ENCODE results near the gene ARID1B. TPM values are rescaled to one million over a fixed set of nuclear protein-coding genes. Genes with fewer than 3 reads are reported as not detected.

The ARID1B gene
- total and polyA plus RNA-seq, 4 donors: 7.0 to 49.0 (median 24.2) TPM

GRCh38 chr6:157079771-157080170 is 302.6 kb downstream of the ARID1B start:
- Histone ChIP-seq H3K36me3 (ENCODE audit: control insufficient read depth in 4 of 4, insufficient read depth in 3 of 4, low read depth in 1 of 4, low read length in 3 of 4) (peaks cover 0 to 3% (median 2%) of the 10 kb centered on the region in 4 donors), H3K27me3 (ENCODE audit: control insufficient read depth in 4 of 4, insufficient read depth in 4 of 4, low read length in 3 of 4) (no peaks in the 10 kb centered on the region), H3K4me1 (ENCODE audit: control insufficient read depth in 4 of 4, insufficient read depth in 4 of 4, low read length in 3 of 4) (no peaks in the 10 kb centered on the region), H3K9me3 (ENCODE audit: control insufficient read depth in 4 of 4, low read length in 3 of 4) (no peaks in the 10 kb centered on the region), H3K9ac (ENCODE audit: low read depth in 1 of 2, low read length in 2 of 2) (no peak overlapping the region), H3K4me3 (ENCODE audit: low read depth in 1 of 3, low read length in 3 of 3) (no peak overlapping the region), H3K27ac (ENCODE audit: low read depth in 1 of 2, low read length in 2 of 2) (no peak overlapping the region)
- no peak for DNase-seq (ENCODE audit: low spot score)
- TF ChIP-seq EGR1 (IDR thresholded peaks at IDR 0.05; ENCODE audit: low read depth in 2 of 2) (no peak), ATF3 (IDR thresholded peaks at IDR 0.05) (no peak), TAF1 (conservative IDR thresholded peaks at IDR 0.05) (no peak), RAD21 (IDR thresholded peaks at IDR 0.05) (no peak), MAX (IDR thresholded peaks at IDR 0.05) (no peak)
- 89% methylated on average over 3 of the region's 3 CpGs for WGBS

GRCh38 chr6:157080986-157081391 is 303.8 kb downstream of the ARID1B start:
- H3K27me3 ChIP-seq (ENCODE audit: control insufficient read depth in 4 of 4, insufficient read depth in 4 of 4, low read length in 3 of 4): no peaks in the 10 kb centered on the region
- H3K27ac ChIP-seq (ENCODE audit: low read depth in 1 of 2, low read length in 2 of 2): no peak overlapping the region
- H3K36me3 ChIP-seq (ENCODE audit: control insufficient read depth in 4 of 4, insufficient read depth in 3 of 4, low read depth in 1 of 4, low read length in 3 of 4): peaks cover 0 to 10% (median 7%) of the 10 kb centered on the region in 4 donors
- H3K9ac ChIP-seq (ENCODE audit: low read depth in 1 of 2, low read length in 2 of 2): no peak overlapping the region
- no peaks in the 10 kb centered on the region for H3K9me3 ChIP-seq (ENCODE audit: control insufficient read depth in 4 of 4, low read length in 3 of 4)
- H3K4me3 ChIP-seq (ENCODE audit: low read depth in 1 of 3, low read length in 3 of 3): no peak overlapping the region
- TF ChIP-seq RAD21 (IDR thresholded peaks at IDR 0.05): no peak
- no peaks in the 10 kb centered on the region for H3K4me1 ChIP-seq (ENCODE audit: control insufficient read depth in 4 of 4, insufficient read depth in 4 of 4, low read length in 3 of 4)
- DNase-seq (ENCODE audit: low spot score): no peak

GRCh38 chr6:157083343-157083742 is 306.2 kb downstream of the ARID1B start:
- 77% methylated on average over 7 of the region's 7 CpGs for WGBS
- no peak overlapping the region for H3K27ac ChIP-seq (ENCODE audit: low read depth in 1 of 2, low read length in 2 of 2)
- no peak for DNase-seq (ENCODE audit: low spot score)
- H3K9me3 ChIP-seq (ENCODE audit: control insufficient read depth in 4 of 4, low read length in 3 of 4): no peaks in the 10 kb centered on the region
- no peak for TF ChIP-seq FOXA2 (IDR thresholded peaks at IDR 0.05)
- TF ChIP-seq HNF4A (conservative IDR thresholded peaks at IDR 0.05): no peak
- no peak for TF ChIP-seq ZBTB33 (IDR thresholded peaks at IDR 0.05)
- TF ChIP-seq TAF1 (conservative IDR thresholded peaks at IDR 0.05): no peak
- no peak for TF ChIP-seq RXRA (IDR thresholded peaks at IDR 0.05)
- no peak for TF ChIP-seq REST (IDR thresholded peaks at IDR 0.05)
- no peak for TF ChIP-seq HNF4G (IDR thresholded peaks at IDR 0.05)
- TF ChIP-seq SP1 (IDR thresholded peaks at IDR 0.05): no peak
- H3K4me1 ChIP-seq (ENCODE audit: control insufficient read depth in 4 of 4, insufficient read depth in 4 of 4, low read length in 3 of 4): no peaks in the 10 kb centered on the region
- H3K4me3 ChIP-seq (ENCODE audit: low read depth in 1 of 3, low read length in 3 of 3): no peak overlapping the region
- H3K27me3 ChIP-seq (ENCODE audit: control insufficient read depth in 4 of 4, insufficient read depth in 4 of 4, low read length in 3 of 4): no peaks in the 10 kb centered on the region
- no peak overlapping the region for H3K9ac ChIP-seq (ENCODE audit: low read depth in 1 of 2, low read length in 2 of 2)
- H3K36me3 ChIP-seq (ENCODE audit: control insufficient read depth in 4 of 4, insufficient read depth in 3 of 4, low read depth in 1 of 4, low read length in 3 of 4): peaks cover 0 to 13% (median 7%) of the 10 kb centered on the region in 4 donors

Measured in liver (tissue), 9 donors.